ENCODE data around the gene SLC35A2.

The SLC35A2 gene

DNA sequence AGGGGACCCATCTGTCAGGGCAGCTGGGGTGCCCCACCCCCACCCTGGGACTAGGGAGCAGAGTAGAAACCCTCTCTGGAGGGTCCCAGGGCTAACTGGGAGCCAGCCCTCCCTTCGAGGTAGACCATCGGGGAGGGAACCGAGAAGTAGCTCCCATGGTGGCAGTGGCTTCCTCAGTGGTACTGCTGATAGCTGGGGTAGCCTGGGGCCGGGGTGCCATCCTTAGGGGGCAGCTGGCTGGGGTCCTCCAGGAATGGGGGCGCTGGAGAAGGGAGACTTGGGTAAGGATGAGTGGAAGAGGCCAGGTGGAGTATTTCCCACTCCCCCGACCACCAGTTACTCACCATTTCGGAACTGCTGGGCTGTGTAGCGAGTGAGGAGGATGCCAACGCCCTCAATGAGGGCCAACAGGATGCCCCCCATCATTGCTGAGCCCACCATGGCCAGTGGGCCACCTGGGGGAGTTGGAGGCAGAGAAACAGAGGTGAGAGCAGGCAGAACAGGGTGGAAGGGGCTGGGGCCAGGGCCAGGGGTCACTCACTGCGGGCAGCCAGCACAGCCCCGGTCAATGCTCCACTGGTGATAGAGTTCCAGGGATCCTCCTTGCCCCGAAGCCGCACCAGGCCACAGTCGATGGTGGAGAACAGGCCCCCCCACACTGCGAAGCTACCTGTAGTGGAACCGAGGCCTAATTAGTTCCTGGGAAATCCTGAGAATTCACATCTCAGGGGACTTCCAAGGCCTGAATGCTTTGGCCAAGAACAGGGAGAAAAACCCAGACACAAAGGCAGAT lies 17.7 kb downstream of the SLC35A2 start:
- Histone ChIP-seq H3K27me3 (ENCODE audit: insufficient read depth, low read depth) (no peaks in the 10 kb centered on the region), H3K4me3 (IDR thresholded peaks at IDR 0.05; ENCODE audit: insufficient read depth, low read depth, low read length) (no peak overlapping the region), H3K36me3 (ENCODE audit: insufficient read depth) (no peaks in the 10 kb centered on the region), H2AFZ (ENCODE audit: low read depth) (no peak overlapping the region), H4K20me1 (ENCODE audit: insufficient read depth) (no peaks in the 10 kb centered on the region), H3K4me1 (ENCODE audit: low read depth, poor library complexity, severe bottlenecking) (peaks cover 10% of the 10 kb centered on the region), H3K79me2 (ENCODE audit: insufficient read depth, low read depth) (peaks cover 11% of the 10 kb centered on the region; the same call in 1 of the 2 replicates), H3K9ac (no peak overlapping the region), H3K4me2 (no peak overlapping the region), H3K27ac (no peak overlapping the region)
- TF ChIP-seq CTCF (conservative IDR thresholded peaks at IDR 0.05; ENCODE audit: low read depth, low read length) = no peak

- Histone ChIP-seq H3K36me3 (ENCODE audit: insufficient read depth) (no peaks in the 10 kb centered on the region), H3K79me2 (ENCODE audit: insufficient read depth, low read depth) (peaks cover 11% of the 10 kb centered on the region; the same call in 1 of the 2 replicates), H2AFZ (ENCODE audit: low read depth) (no peak overlapping the region), H3K4me3 (IDR thresholded peaks at IDR 0.05; ENCODE audit: insufficient read depth, low read depth, low read length) (no peak overlapping the region), H3K9ac (no peak overlapping the region), H3K27ac (no peak overlapping the region), H3K4me1 (ENCODE audit: low read depth, poor library complexity, severe bottlenecking) (peaks cover 10% of the 10 kb centered on the region), H4K20me1 (ENCODE audit: insufficient read depth) (no peaks in the 10 kb centered on the region), H3K4me2 (no peak overlapping the region; the same call in 1 of the 2 replicates), H3K27me3 (ENCODE audit: insufficient read depth, low read depth) (no peaks in the 10 kb centered on the region)
- no peak for TF ChIP-seq CTCF (conservative IDR thresholded peaks at IDR 0.05; ENCODE audit: low read depth, low read length)
These were observed 18.6 kb downstream of the SLC35A2 start for GRCh38 chrX:48892896-48893295.

GRCh38 chrX:48891402-48892288 lies 19.8 kb downstream of the SLC35A2 start:
- Histone ChIP-seq H3K9ac (no peak overlapping the region), H2AFZ (ENCODE audit: low read depth) (peak overlapping the region; percentile 54), H3K4me2 (peak overlapping the region; percentile 61), H3K36me3 (ENCODE audit: insufficient read depth) (no peaks in the 10 kb centered on the region), H3K4me3 (IDR thresholded peaks at IDR 0.05; ENCODE audit: insufficient read depth, low read depth, low read length) (no peak overlapping the region), H3K27me3 (ENCODE audit: insufficient read depth, low read depth) (no peaks in the 10 kb centered on the region), H3K4me1 (ENCODE audit: low read depth, poor library complexity, severe bottlenecking) (peaks cover 10% of the 10 kb centered on the region), H4K20me1 (ENCODE audit: insufficient read depth) (no peaks in the 10 kb centered on the region), H3K27ac (no peak overlapping the region), H3K79me2 (ENCODE audit: insufficient read depth, low read depth) (peaks cover 8% of the 10 kb centered on the region; the same call in 1 of the 2 replicates)
- 0 out of 2 replicates have a peak, but pooled peaks have one; percentile 14 for TF ChIP-seq CTCF (conservative IDR thresholded peaks at IDR 0.05; ENCODE audit: low read depth, low read length)

DNA sequence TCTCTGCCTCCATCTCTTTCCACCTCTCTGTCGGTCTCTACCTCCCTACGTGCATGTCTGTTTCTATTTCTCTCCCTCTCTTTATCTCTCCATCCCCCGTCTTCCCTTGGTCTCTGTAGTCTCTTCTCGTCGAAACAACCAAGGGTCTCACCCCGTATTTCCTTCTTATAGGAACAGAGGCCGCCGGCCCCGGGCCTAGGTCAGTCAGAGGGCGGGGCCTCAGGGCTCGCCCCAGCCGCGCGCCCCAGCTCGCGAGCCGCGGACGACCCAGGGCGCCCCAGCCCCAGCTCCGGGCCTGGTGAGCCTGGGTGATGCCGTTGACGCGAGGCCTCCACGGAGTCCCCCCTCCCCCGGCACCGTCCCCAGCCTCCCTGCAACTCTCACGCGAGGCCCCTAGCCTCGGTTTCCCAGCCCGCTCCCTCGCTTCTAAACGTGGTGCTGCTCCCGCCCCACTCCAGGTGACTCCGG lies 20.5 kb downstream of the SLC35A2 start:
- no peak for TF ChIP-seq CTCF (conservative IDR thresholded peaks at IDR 0.05; ENCODE audit: low read depth, low read length)
- Histone ChIP-seq H3K27ac (no peak overlapping the region), H4K20me1 (ENCODE audit: insufficient read depth) (no peaks in the 10 kb centered on the region), H3K79me2 (ENCODE audit: insufficient read depth, low read depth) (0 out of 2 replicates have a peak, but pooled peaks cover under 1% of the 10 kb centered on the region), H3K4me1 (ENCODE audit: low read depth, poor library complexity, severe bottlenecking) (peaks cover 10% of the 10 kb centered on the region), H3K9ac (no peak overlapping the region), H3K4me3 (IDR thresholded peaks at IDR 0.05; ENCODE audit: insufficient read depth, low read depth, low read length) (no peak overlapping the region), H3K27me3 (ENCODE audit: insufficient read depth, low read depth) (no peaks in the 10 kb centered on the region), H3K36me3 (ENCODE audit: insufficient read depth) (no peaks in the 10 kb centered on the region), H2AFZ (ENCODE audit: low read depth) (peak overlapping the region; percentile 54), H3K4me2 (peak overlapping the region; percentile 61; the same call in 1 of the 2 replicates)

Data from KMS-11 (cell line).